OCI-LY3 (cell line): ENCODE measurements around the gene PLGRKT.

Experiments used
- H2AFZ ChIP-seq: fragments of 200-600, 300-600 bp; shearing (Covaris generic); 2 replicates; pipeline ENCODE4 v1.6.0; 2014; ENCODE audit warnings: antibody characterized with exemption, low read depth, low read length
- H3K27ac ChIP-seq: fragments of 200-600, 300-600 bp; sonication (generic); 2 replicates; pipeline ENCODE4 v1.5.1; 2014; ENCODE audit warnings: mild to moderate bottlenecking, low read length, moderate library complexity, mixed read lengths
- H3K27me3 ChIP-seq: fragments of 200-600, 300-600 bp; sonication (generic); 2 replicates; pipeline ENCODE4 v1.6.1; 2014; ENCODE audit warnings: low read depth, low read length, mixed read lengths
- H3K36me3 ChIP-seq: fragments of 200-600, 300-600 bp; sonication (generic); replicated peaks from 2 replicates; pipeline ENCODE3; 2014; ENCODE audit warnings: low read depth, low read length, mixed read lengths
- H3K4me1 ChIP-seq: fragments of 300-600, 200-600 bp; sonication (generic); 2 replicates; pipeline ENCODE4 v1.6.1; 2014; ENCODE audit warnings: low read length, mixed read lengths
- H3K4me2 ChIP-seq: fragments of 200-600, 300-600 bp; sonication (generic); 2 replicates; pipeline ENCODE4 v1.6.1; 2014; ENCODE audit warnings: low read length, mixed read lengths
- H3K4me3 ChIP-seq: fragments of 300-600, 200-600 bp; sonication (generic); 2 replicates; pipeline ENCODE4 v1.5.1; 2014; ENCODE audit warnings: antibody characterized with exemption, mild to moderate bottlenecking, low read length, moderate library complexity
- H3K79me2 ChIP-seq: fragments of 300-600, 200-600 bp; shearing (Covaris generic); 2 replicates; pipeline ENCODE4 v1.6.1; 2014; ENCODE audit warnings: mild to moderate bottlenecking, low read length, mixed read lengths
- H3K9ac ChIP-seq: fragments of 300-600, 200-600 bp; shearing (Covaris generic); 2 replicates; pipeline ENCODE4 v1.6.0; 2014; ENCODE audit warnings: mild to moderate bottlenecking, low read length, moderate library complexity
- H3K9me3 ChIP-seq: fragments of 200-600, 300-600 bp; shearing (Covaris generic); 2 replicates; pipeline ENCODE4 v1.6.1; 2014; ENCODE audit warnings: low read length, mixed read lengths; ENCODE audit not compliant: insufficient read depth
- H4K20me1 ChIP-seq: fragments of 200-600, 300-600 bp; sonication (generic); 2 replicates; pipeline ENCODE4 v1.6.1; 2016; ENCODE audit warnings: low read length, mixed read lengths; ENCODE audit not compliant: insufficient read depth
- EZH2phosphoT487 ChIP-seq: fragments of 200-600 bp; shearing (Covaris generic); IDR thresholded peaks from 2 replicates; pipeline ENCODE4 v1.6.1; 2018; ENCODE audit warnings: antibody characterized with exemption, mixed run types, low read depth
- TF ChIP-seq, protein P1 (sequence below): fragments of 200-600, 300-600 bp; sonication (generic); IDR thresholded peaks from 2 replicates; pipeline ENCODE4 v1.5.1; 2014; ENCODE audit warnings: antibody characterized with exemption, low read length, low read depth

PLGRKT gene

DNA sequence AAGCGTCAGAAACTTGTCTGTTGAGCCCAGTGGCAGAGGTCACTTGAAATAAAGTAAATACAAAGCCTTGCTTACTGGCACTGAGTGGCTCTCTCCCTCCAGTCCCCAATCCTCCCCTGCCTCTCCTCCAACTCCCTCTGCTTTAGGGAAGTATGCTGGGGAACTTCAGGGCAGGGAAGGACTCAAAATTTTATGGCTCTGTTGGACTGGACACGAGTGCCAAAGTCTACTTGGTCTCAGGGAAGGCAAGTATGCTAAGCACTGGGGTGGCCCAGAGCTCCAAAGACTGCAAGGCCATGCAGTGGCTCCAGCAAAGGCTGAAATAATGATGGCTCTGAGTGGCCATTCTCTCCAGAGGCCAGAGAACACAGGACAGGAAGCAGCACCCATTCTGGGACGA, 9.6 kb downstream of the PLGRKT start:
- no peaks in the 10 kb centered on the region for H3K27me3 ChIP-seq
- no peak overlapping the region for H3K4me3 ChIP-seq
- H3K4me2 ChIP-seq: no peak overlapping the region
- no peaks in the 10 kb centered on the region for H3K9me3 ChIP-seq
- no peak overlapping the region for H2AFZ ChIP-seq
- no peaks in the 10 kb centered on the region for H4K20me1 ChIP-seq
- no peak overlapping the region for H3K27ac ChIP-seq
- no peak for TF ChIP-seq EZH2phosphoT487
- TF ChIP-seq, protein P1, sequence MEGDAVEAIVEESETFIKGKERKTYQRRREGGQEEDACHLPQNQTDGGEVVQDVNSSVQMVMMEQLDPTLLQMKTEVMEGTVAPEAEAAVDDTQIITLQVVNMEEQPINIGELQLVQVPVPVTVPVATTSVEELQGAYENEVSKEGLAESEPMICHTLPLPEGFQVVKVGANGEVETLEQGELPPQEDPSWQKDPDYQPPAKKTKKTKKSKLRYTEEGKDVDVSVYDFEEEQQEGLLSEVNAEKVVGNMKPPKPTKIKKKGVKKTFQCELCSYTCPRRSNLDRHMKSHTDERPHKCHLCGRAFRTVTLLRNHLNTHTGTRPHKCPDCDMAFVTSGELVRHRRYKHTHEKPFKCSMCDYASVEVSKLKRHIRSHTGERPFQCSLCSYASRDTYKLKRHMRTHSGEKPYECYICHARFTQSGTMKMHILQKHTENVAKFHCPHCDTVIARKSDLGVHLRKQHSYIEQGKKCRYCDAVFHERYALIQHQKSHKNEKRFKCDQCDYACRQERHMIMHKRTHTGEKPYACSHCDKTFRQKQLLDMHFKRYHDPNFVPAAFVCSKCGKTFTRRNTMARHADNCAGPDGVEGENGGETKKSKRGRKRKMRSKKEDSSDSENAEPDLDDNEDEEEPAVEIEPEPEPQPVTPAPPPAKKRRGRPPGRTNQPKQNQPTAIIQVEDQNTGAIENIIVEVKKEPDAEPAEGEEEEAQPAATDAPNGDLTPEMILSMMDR: no peak
- no peak overlapping the region for H3K9ac ChIP-seq
- peaks cover 16% of the 10 kb centered on the region for H3K36me3 ChIP-seq
- no peaks in the 10 kb centered on the region for H3K4me1 ChIP-seq
- no peaks in the 10 kb centered on the region for H3K79me2 ChIP-seq

DNA sequence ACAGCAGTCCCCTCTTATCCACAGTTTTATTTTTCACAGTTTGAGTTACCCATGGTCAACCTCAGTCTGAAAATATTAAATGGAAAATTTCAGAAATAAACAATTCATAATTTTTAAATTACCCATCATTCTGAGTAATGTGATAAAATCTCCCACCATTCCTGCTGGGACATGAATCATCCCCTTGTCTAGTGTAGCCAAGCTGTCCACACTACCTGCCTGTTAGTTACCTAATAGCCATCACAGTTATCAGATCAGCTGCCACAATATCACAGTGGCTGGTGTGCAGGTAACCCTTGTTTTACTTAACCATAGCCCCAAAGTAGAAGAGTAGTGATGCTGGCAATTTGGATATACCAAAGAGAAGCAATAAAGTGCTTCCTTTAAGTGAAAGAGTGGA, 10.7 kb downstream of the PLGRKT start:
- H3K4me2 ChIP-seq: no peak overlapping the region
- H3K9ac ChIP-seq: no peak overlapping the region
- no peaks in the 10 kb centered on the region for H4K20me1 ChIP-seq
- H2AFZ ChIP-seq: no peak overlapping the region
- H3K4me1 ChIP-seq: no peaks in the 10 kb centered on the region
- no peak for TF ChIP-seq EZH2phosphoT487
- TF ChIP-seq, protein P1: no peak
- no peak overlapping the region for H3K27ac ChIP-seq
- no peaks in the 10 kb centered on the region for H3K9me3 ChIP-seq
- H3K79me2 ChIP-seq: no peaks in the 10 kb centered on the region
- H3K4me3 ChIP-seq: no peak overlapping the region
- no peaks in the 10 kb centered on the region for H3K27me3 ChIP-seq
- H3K36me3 ChIP-seq: peaks cover 13% of the 10 kb centered on the region

DNA sequence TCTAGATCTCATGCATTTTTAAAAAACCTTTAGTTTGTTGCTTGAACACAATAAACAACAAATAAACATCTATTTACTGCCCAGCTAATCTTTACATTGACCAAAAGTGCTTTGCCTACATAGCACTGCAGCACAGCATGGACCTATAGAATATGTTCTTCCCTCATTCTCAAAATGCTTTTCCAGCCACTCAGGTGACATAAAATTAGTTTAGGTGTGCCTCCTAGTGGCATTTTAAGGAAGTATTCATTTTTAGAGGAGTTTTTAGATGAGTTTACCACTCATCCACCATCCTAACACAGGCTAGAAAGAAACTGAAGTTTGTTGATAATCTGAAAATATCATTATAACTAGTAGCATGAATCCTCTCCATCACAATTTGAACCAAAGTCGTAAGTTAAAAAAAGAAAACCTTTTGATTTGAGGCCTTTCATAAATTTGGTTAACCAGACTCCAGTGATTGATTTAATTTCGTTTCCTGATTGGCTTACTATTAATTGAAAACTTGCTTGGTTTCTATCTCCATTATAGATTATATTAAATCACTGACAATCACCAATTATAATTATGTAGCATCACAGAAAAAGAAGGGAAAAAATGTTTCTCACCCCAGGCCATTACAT, 12.6 kb downstream of the PLGRKT start:
- Histone ChIP-seq H3K79me2 (no peaks in the 10 kb centered on the region), H3K27me3 (no peaks in the 10 kb centered on the region), H4K20me1 (no peaks in the 10 kb centered on the region), H3K4me1 (no peaks in the 10 kb centered on the region), H3K4me3 (no peak overlapping the region), H3K4me2 (no peak overlapping the region), H3K27ac (no peak overlapping the region), H3K9ac (no peak overlapping the region), H3K36me3 (peaks cover 3% of the 10 kb centered on the region), H2AFZ (no peak overlapping the region), H3K9me3 (no peaks in the 10 kb centered on the region)
- TF ChIP-seq, protein P1: peak; percentile 80
- TF ChIP-seq EZH2phosphoT487: no peak

DNA sequence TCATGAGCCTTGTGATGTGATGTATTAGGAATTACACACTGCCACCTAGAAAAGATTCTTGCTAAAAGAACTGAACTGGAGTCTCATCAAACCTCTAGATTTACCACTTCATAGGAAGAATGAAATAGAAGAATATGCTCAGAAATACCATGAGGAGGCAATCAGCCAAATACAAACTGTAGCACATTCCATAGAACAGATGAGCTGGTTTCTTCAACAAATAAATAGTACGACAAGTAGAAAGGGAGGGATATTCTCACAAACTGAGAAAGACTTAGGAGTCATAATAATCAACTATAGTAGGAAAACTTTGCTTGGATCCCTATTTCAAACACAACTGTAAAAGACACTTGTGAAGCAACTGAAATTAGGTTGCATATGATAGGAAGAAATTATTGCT, 15.4 kb downstream of the PLGRKT start:
- H4K20me1 ChIP-seq: no peaks in the 10 kb centered on the region
- H3K27ac ChIP-seq: no peak overlapping the region

More for the DNA sequence above, 15.4 kb downstream of the PLGRKT start:
- TF ChIP-seq, protein P1: no peak
- no peak for TF ChIP-seq EZH2phosphoT487
- Histone ChIP-seq H3K79me2 (no peaks in the 10 kb centered on the region), H3K4me1 (no peaks in the 10 kb centered on the region), H3K27me3 (no peaks in the 10 kb centered on the region), H3K36me3 (no peaks in the 10 kb centered on the region), H3K9me3 (no peaks in the 10 kb centered on the region), H2AFZ (no peak overlapping the region), H3K4me3 (no peak overlapping the region), H3K9ac (no peak overlapping the region), H3K4me2 (no peak overlapping the region)
